HFF-Myc (cell line): ENCODE data around the gene PACS1.

Experiments used
- DNase-seq: peaks from one replicate; pipeline ENCODE4 v3.0.0-alpha.2; 2011; ENCODE audit warnings: low read depth; ENCODE audit errors: extremely low read depth
- H3K4me3 ChIP-seq: replicated peaks from 2 replicates; pipeline ENCODE4 v1.5.1; 2011; ENCODE audit warnings: low read depth, mild to moderate bottlenecking, control low read depth, low read length
- TF ChIP-seq, protein P1 (sequence below): IDR thresholded peaks from 2 replicates; pipeline ENCODE4 v1.5.1; 2012; ENCODE audit warnings: mild to moderate bottlenecking, low read depth, low read length, control low read depth; ENCODE audit errors: missing control alignments

The PACS1 gene

GRCh38 chr11:66286699-66287098 is 216.6 kb downstream of the PACS1 start:
- TF ChIP-seq, protein P1, sequence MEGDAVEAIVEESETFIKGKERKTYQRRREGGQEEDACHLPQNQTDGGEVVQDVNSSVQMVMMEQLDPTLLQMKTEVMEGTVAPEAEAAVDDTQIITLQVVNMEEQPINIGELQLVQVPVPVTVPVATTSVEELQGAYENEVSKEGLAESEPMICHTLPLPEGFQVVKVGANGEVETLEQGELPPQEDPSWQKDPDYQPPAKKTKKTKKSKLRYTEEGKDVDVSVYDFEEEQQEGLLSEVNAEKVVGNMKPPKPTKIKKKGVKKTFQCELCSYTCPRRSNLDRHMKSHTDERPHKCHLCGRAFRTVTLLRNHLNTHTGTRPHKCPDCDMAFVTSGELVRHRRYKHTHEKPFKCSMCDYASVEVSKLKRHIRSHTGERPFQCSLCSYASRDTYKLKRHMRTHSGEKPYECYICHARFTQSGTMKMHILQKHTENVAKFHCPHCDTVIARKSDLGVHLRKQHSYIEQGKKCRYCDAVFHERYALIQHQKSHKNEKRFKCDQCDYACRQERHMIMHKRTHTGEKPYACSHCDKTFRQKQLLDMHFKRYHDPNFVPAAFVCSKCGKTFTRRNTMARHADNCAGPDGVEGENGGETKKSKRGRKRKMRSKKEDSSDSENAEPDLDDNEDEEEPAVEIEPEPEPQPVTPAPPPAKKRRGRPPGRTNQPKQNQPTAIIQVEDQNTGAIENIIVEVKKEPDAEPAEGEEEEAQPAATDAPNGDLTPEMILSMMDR, result no peak
- H3K4me3 ChIP-seq, result no peak overlapping the region
- DNase-seq, result no peak

- peak overlapping the region; percentile 84 for H3K4me3 ChIP-seq
- no peak for DNase-seq
- TF ChIP-seq, protein P1, result no peak
Observed at GRCh38 chr11:66287211-66287888, 217.3 kb downstream of the PACS1 start.

- TF ChIP-seq, protein P1, result no peak
- H3K4me3 ChIP-seq, result peak overlapping the region; percentile 84
- DNase-seq, result no peak
Observed at GRCh38 chr11:66287889-66288670, 218.0 kb downstream of the PACS1 start.

GRCh38 chr11:66288671-66289547 is 218.8 kb downstream of the PACS1 start, which contains the start of gene YIF1A:
YIF1A (minus strand) TSS chr11:66289143; CDS start chr11:66288985, 158 bp downstream.
- peak; percentile 99 for DNase-seq
- H3K4me3 ChIP-seq, result peak within 1 kb of the TSS; percentile 84
- TF ChIP-seq, protein P1, result no peak

- H3K4me3 ChIP-seq, result peak overlapping the region; percentile 84
- TF ChIP-seq, protein P1, result no peak
- no peak for DNase-seq
Observed at GRCh38 chr11:66289548-66290329, 219.7 kb downstream of the PACS1 start.

GRCh38 chr11:66290330-66290621 is 220.2 kb downstream of the PACS1 start:
- TF ChIP-seq, protein P1, result no peak
- H3K4me3 ChIP-seq, result peak overlapping the region; percentile 84; the same call in 1 of the 2 replicates
- DNase-seq, result no peak
